Neural progenitor cell (in vitro differentiated cells): Measurements from ENCODE around the gene IFT122. TPM values are rescaled to one million over a fixed set of nuclear protein-coding genes. Genes with fewer than 3 reads are reported as not detected.
A peak's percentile ranks its signal among the peaks of the same experiment; 100 is the strongest.

Experiments
- DNase-seq: peaks from one replicate; pipeline ENCODE4 v3.0.0-alpha.2; 2016; ENCODE audit warnings: low spot score
- H2AFZ ChIP-seq: fragments of 200-600 bp; sonication (generic); replicated peaks from 2 replicates; pipeline ENCODE4 v1.6.1; 2016; ENCODE audit warnings: antibody characterized with exemption
- H3F3A ChIP-seq: fragments of 200-600 bp; sonication (generic); 2 replicates; pipeline ENCODE4 v1.6.1; 2016; ENCODE audit warnings: antibody characterized with exemption, low read depth
- H3K27ac ChIP-seq: fragments of 200-600 bp; sonication (generic); 2 replicates; pipeline ENCODE4 v1.5.1; 2016; ENCODE audit warnings: mild to moderate bottlenecking
- H3K27me3 ChIP-seq: fragments of 200-600 bp; sonication (generic); 2 replicates; pipeline ENCODE4 v1.6.1; 2016; ENCODE audit warnings: mild to moderate bottlenecking, moderate library complexity
- H3K36me3 ChIP-seq: fragments of 200-600 bp; sonication (generic); 2 replicates; pipeline ENCODE4 v1.5.1; 2016
- H3K4me1 ChIP-seq: fragments of 200-600 bp; sonication (generic); 2 replicates; pipeline ENCODE4 v1.6.1; 2016; ENCODE audit warnings: mixed run types
- H3K4me2 ChIP-seq: fragments of 200-600 bp; sonication (generic); 2 replicates; pipeline ENCODE4 v1.6.1; 2016
- H3K4me3 ChIP-seq: fragments of 200-600 bp; sonication (generic); 2 replicates; pipeline ENCODE4 v1.5.1; 2016
- H3K79me2 ChIP-seq: fragments of 200-600 bp; sonication (generic); 2 replicates; pipeline ENCODE4 v1.6.1; 2016; ENCODE audit warnings: low read depth
- H3K9ac ChIP-seq: fragments of 200-600 bp; sonication (generic); 2 replicates; pipeline ENCODE4 v1.6.1; 2016
- H3K9me3 ChIP-seq: fragments of 200-600 bp; sonication (generic); 2 replicates; pipeline ENCODE4 v1.5.1; 2016; ENCODE audit warnings: low read depth
- H4K20me1 ChIP-seq: fragments of 200-600 bp; sonication (generic); 2 replicates; pipeline ENCODE4 v1.6.1; 2016; ENCODE audit warnings: low read depth
- H3K27ac Mint-ChIP-seq: 3 replicates; pipeline ENCODE4 v1.8.0; 2021; ENCODE audit warnings: mixed read lengths
- H3K27me3 Mint-ChIP-seq: 2 replicates; pipeline ENCODE4 v1.8.0; 2022; ENCODE audit warnings: low read depth, mild to moderate bottlenecking, inconsistent platforms, moderate library complexity, mixed read lengths; ENCODE audit not compliant: insufficient read depth
- H3K36me3 Mint-ChIP-seq: 3 replicates; pipeline ENCODE4 v1.8.0; 2021; ENCODE audit warnings: mixed read lengths
- H3K4me1 Mint-ChIP-seq: 3 replicates; pipeline ENCODE4 v1.8.0; 2021; ENCODE audit warnings: mixed read lengths
- H3K4me3 Mint-ChIP-seq: 3 replicates; pipeline ENCODE4 v1.8.0; 2021; ENCODE audit warnings: mild to moderate bottlenecking, moderate library complexity, mixed read lengths
- H3K9me3 Mint-ChIP-seq: 3 replicates; pipeline ENCODE4 v1.8.0; 2020; ENCODE audit warnings: mixed read lengths
- EZH2 ChIP-seq: fragments of 200-600 bp; sonication (generic); IDR thresholded peaks from 2 replicates; pipeline ENCODE4 v1.6.1; 2017; ENCODE audit warnings: antibody characterized with exemption, mild to moderate bottlenecking, moderate library complexity
- EZH2phosphoT487 ChIP-seq: fragments of 200-600 bp; sonication (generic); IDR thresholded peaks from 2 replicates; pipeline ENCODE4 v1.6.1; 2017; ENCODE audit warnings: antibody characterized with exemption
- total RNA-seq: library from RNA; depleted of rRNA; stranded (reverse); fragments of >200 nt; gene quantifications from 2 replicates; pipeline ENCODE4 v1.2.3, GENCODE V29; 2015; ENCODE audit warnings: low replicate concordance
- TF ChIP-seq, protein P1 (sequence below): fragments of 200-600 bp; sonication (generic); IDR thresholded peaks from 2 replicates; pipeline ENCODE4 v1.5.1; 2017; ENCODE audit warnings: antibody characterized with exemption, mild to moderate bottlenecking

Gene IFT122
- total RNA-seq, 1 donor from 2014 or later = 48.0 TPM

DNA sequence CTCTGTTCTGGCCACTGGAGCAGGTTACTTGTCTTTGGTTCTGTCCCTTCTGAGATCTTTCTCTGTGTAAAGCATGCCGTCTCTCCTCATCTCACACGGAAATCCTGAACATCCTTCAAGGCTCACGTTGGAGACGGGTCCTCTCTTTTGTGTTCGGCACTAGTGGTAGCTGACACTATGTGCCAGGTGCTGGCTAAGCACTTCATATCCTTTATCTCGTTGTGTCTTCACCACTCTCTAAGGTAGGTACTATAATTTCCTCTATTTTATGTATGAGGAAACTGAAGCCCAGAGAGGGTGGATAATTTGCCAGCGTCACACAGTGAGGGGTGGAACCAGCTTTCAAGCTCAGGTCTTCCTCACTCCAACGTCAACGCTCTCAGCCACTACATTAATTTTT is 1.2 kb downstream of the IFT122 start:
- TF ChIP-seq EZH2phosphoT487 (no peak), EZH2 (no peak)
- TF ChIP-seq, protein P1, sequence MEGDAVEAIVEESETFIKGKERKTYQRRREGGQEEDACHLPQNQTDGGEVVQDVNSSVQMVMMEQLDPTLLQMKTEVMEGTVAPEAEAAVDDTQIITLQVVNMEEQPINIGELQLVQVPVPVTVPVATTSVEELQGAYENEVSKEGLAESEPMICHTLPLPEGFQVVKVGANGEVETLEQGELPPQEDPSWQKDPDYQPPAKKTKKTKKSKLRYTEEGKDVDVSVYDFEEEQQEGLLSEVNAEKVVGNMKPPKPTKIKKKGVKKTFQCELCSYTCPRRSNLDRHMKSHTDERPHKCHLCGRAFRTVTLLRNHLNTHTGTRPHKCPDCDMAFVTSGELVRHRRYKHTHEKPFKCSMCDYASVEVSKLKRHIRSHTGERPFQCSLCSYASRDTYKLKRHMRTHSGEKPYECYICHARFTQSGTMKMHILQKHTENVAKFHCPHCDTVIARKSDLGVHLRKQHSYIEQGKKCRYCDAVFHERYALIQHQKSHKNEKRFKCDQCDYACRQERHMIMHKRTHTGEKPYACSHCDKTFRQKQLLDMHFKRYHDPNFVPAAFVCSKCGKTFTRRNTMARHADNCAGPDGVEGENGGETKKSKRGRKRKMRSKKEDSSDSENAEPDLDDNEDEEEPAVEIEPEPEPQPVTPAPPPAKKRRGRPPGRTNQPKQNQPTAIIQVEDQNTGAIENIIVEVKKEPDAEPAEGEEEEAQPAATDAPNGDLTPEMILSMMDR = no peak
- H3K27ac Mint-ChIP-seq = no peak overlapping the region
- peak overlapping the region; percentile 97 for H3K4me3 Mint-ChIP-seq
- DNase-seq = no peak
- H3F3A ChIP-seq = peaks cover 27% of the 10 kb centered on the region
- H3K79me2 ChIP-seq = peaks cover 51% of the 10 kb centered on the region
- peak overlapping the region; percentile 72 for H3K4me3 ChIP-seq
- H3K36me3 Mint-ChIP-seq = peaks cover 16% of the 10 kb centered on the region
- H3K27me3 ChIP-seq = no peaks in the 10 kb centered on the region
- H3K27ac ChIP-seq = no peak overlapping the region
- H3K4me2 ChIP-seq = peak overlapping the region; percentile 84
- H2AFZ ChIP-seq = no peak overlapping the region
- peaks cover 42% of the 10 kb centered on the region for H3K4me1 Mint-ChIP-seq
- H3K4me1 ChIP-seq = peaks cover 34% of the 10 kb centered on the region
- H3K36me3 ChIP-seq = peaks cover 5% of the 10 kb centered on the region
- H3K9me3 Mint-ChIP-seq = no peaks in the 10 kb centered on the region
- no peaks in the 10 kb centered on the region for H4K20me1 ChIP-seq
- peaks cover 7% of the 10 kb centered on the region for H3K27me3 Mint-ChIP-seq
- peak overlapping the region; percentile 41 for H3K9ac ChIP-seq
- no peaks in the 10 kb centered on the region for H3K9me3 ChIP-seq

GRCh38 chr3:129441782-129442181 is 1.8 kb downstream of the IFT122 start:
- TF ChIP-seq EZH2 (no peak), EZH2phosphoT487 (no peak)
- TF ChIP-seq, protein P1 = no peak
- H3K4me3 Mint-ChIP-seq = peak overlapping the region; percentile 97
- Histone ChIP-seq H2AFZ (no peak overlapping the region), H3K4me2 (peak overlapping the region; percentile 84), H3K36me3 (peaks cover 5% of the 10 kb centered on the region), H3K9me3 (no peaks in the 10 kb centered on the region), H3K4me1 (peaks cover 34% of the 10 kb centered on the region), H3K9ac (no peak overlapping the region), H3K4me3 (no peak overlapping the region), H3F3A (peaks cover 22% of the 10 kb centered on the region), H3K27ac (no peak overlapping the region), H3K79me2 (peaks cover 45% of the 10 kb centered on the region), H3K27me3 (no peaks in the 10 kb centered on the region), H4K20me1 (no peaks in the 10 kb centered on the region)
- no peak overlapping the region for H3K27ac Mint-ChIP-seq
- peaks cover 38% of the 10 kb centered on the region for H3K4me1 Mint-ChIP-seq
- DNase-seq = no peak
- H3K27me3 Mint-ChIP-seq = peaks cover 7% of the 10 kb centered on the region
- peaks cover 13% of the 10 kb centered on the region for H3K36me3 Mint-ChIP-seq
- H3K9me3 Mint-ChIP-seq = no peaks in the 10 kb centered on the region

DNA sequence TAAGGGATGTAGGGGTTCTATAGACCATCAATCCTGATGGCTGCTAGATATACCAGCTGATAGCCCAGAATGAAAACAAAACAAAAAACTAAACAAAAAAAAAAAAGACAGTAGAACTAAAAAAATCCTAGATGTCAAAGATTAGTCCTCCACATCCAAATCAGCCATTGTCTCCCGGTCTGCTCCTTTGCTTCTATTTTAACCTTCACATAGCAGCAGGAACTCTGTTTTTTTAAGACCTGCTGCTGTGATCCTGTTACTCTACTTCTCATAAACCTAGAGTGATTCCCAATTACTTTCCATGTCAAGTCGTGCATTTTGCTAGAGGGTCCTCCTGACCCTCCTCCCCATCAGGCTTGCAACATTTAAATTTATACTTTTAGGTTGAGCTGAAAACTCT is 2.5 kb downstream of the IFT122 start:
- H3K9me3 ChIP-seq = no peaks in the 10 kb centered on the region
- H3K9ac ChIP-seq = no peak overlapping the region
- no peak overlapping the region for H3K4me3 ChIP-seq
- no peak for DNase-seq
- Mint-ChIP-seq H3K27me3 (peaks cover 7% of the 10 kb centered on the region), H3K9me3 (no peaks in the 10 kb centered on the region), H3K4me3 (no peak overlapping the region), H3K27ac (no peak overlapping the region), H3K36me3 (peaks cover 9% of the 10 kb centered on the region), H3K4me1 (peaks cover 37% of the 10 kb centered on the region)
- peaks cover under 1% of the 10 kb centered on the region for H3K36me3 ChIP-seq
- no peak overlapping the region for H3K27ac ChIP-seq
- H3K27me3 ChIP-seq = no peaks in the 10 kb centered on the region
- H4K20me1 ChIP-seq = no peaks in the 10 kb centered on the region
- H3F3A ChIP-seq = peaks cover 19% of the 10 kb centered on the region
- H3K4me2 ChIP-seq = peak overlapping the region; percentile 84
- H3K4me1 ChIP-seq = peaks cover 34% of the 10 kb centered on the region
- no peak overlapping the region for H2AFZ ChIP-seq
- TF ChIP-seq EZH2 = no peak
- TF ChIP-seq, protein P1 = no peak
- no peak for TF ChIP-seq EZH2phosphoT487
- H3K79me2 ChIP-seq = peaks cover 38% of the 10 kb centered on the region
